Measurements from ENCODE around the gene AHR.

DNA sequence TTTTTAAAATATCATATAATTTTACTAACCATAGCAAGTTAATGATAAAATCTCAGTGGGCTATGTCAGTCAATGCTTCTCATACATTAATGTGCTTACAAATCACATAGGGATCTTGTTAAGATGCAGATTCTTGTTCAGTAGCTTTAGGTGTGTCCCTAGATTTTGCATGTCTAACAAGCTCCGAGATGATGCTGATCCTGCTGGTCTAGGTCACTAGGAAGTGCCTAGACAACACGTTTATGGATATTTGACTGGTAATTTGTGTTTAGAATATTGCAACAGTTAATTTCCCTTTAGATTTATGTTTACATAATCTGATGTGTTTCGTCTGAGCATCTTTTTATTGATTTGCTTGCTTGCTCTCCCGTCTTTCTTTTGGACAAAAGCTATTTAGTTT lies 12.7 kb downstream of the AHR start:
- TF ChIP-seq, protein P1, sequence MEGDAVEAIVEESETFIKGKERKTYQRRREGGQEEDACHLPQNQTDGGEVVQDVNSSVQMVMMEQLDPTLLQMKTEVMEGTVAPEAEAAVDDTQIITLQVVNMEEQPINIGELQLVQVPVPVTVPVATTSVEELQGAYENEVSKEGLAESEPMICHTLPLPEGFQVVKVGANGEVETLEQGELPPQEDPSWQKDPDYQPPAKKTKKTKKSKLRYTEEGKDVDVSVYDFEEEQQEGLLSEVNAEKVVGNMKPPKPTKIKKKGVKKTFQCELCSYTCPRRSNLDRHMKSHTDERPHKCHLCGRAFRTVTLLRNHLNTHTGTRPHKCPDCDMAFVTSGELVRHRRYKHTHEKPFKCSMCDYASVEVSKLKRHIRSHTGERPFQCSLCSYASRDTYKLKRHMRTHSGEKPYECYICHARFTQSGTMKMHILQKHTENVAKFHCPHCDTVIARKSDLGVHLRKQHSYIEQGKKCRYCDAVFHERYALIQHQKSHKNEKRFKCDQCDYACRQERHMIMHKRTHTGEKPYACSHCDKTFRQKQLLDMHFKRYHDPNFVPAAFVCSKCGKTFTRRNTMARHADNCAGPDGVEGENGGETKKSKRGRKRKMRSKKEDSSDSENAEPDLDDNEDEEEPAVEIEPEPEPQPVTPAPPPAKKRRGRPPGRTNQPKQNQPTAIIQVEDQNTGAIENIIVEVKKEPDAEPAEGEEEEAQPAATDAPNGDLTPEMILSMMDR (conservative IDR thresholded peaks at IDR 0.05; ENCODE audit: low read depth, low read length): no peak
- TF ChIP-seq EZH2 (IDR thresholded peaks at IDR 0.05; ENCODE audit: borderline replicate concordance, low read depth, low read length, poor library complexity, severe bottlenecking): no peak
